HCT116 (cell line): Measurements from ENCODE around the gene TBPL1. TPM values are rescaled to one million over a fixed set of nuclear protein-coding genes. Genes with fewer than 3 reads are reported as not detected.

Experiments used
- ATAC-seq: fragments of 200-7000 bp; cut with Tn5 transposase; 2 replicates; pipeline ENCODE4 v1.9.1; 2020; ENCODE audit warnings: mild to moderate bottlenecking, moderate library complexity
- BruUV-seq: library from RNA; stranded (reverse); fragments of 400-500 nt; replicated peaks from 2 replicates; lab custom pipeline; 2021; lab: Mats Ljungman, UMichigan
- CTCF ChIA-PET: fragments of 300-600 bp; sonication (Branson Sonifier 250); formaldehyde crosslinking; loops from one replicate; lab custom pipeline; 2021; ENCODE audit warnings: antibody characterized with exemption; lab: Charles Lee
- POLR2A ChIA-PET: fragments of 300-600, 350-600 bp; sonication (Branson Sonifier 250); formaldehyde crosslinking; loops from one replicate; lab custom pipeline; 2021; ENCODE audit warnings: antibody characterized with exemption; lab: Charles Lee
- RAD21 ChIA-PET, 2 experiments: fragments of 300-600 bp; sonication (Branson Sonifier 250); formaldehyde crosslinking; loops; one replicate each; lab custom pipeline; 2023; ENCODE audit warnings: low total read pairs in 2 of 2; ENCODE audit not compliant: uncharacterized antibody in 2 of 2, unreplicated experiment in 2 of 2, low non-redundant PET in 1 of 2; lab: Charles Lee
- DNase-seq: peaks from one replicate; pipeline ENCODE4 v3.0.0-alpha.2; 2010; ENCODE audit warnings: low read depth, low spot score
- H2AFZ ChIP-seq: fragments of 200-600 bp; shearing (Covaris generic), sonication (generic); 2 replicates; pipeline ENCODE4 v1.6.1; 2017; ENCODE audit warnings: low read depth, mixed run types, mixed read lengths, antibody characterized with exemption, low read length; ENCODE audit not compliant: poor library complexity, severe bottlenecking
- H3K27ac ChIP-seq: 2 replicates; pipeline ENCODE4 v1.5.1; 2012; ENCODE audit warnings: low read depth, low read length
- H3K27me3 ChIP-seq: fragments of 200-600 bp; sonication (generic); 2 replicates; pipeline ENCODE4 v1.6.1; 2016; ENCODE audit warnings: mixed run types, low read length, mixed read lengths; ENCODE audit not compliant: insufficient read depth
- H3K36me3 ChIP-seq, 2 experiments: fragments of 200-500 bp in 1 of 2; fragments of 200-600 bp in 1 of 2; sonication (Bioruptor generic) in 1 of 2; sonication (generic) in 1 of 2; 2 replicates each; pipeline versions ENCODE4 v1.5.1 to v1.6.1; 2014 to 2016; ENCODE audit warnings: low read length in 2 of 2, inconsistent platforms in 1 of 2, mixed read lengths in 1 of 2, mixed run types in 1 of 2; ENCODE audit not compliant: insufficient read depth in 2 of 2, control insufficient read depth in 1 of 2
- H3K4me1 ChIP-seq, 2 experiments: fragments of 200-600 bp in 1 of 2; sonication (generic) in 1 of 2; 2 replicates each; pipeline versions ENCODE4 v1.5.1 to v1.6.1; 2012 to 2017; ENCODE audit warnings: low read length in 2 of 2, inconsistent platforms in 1 of 2, mild to moderate bottlenecking in 1 of 2, mixed read lengths in 1 of 2, mixed run types in 1 of 2, moderate library complexity in 1 of 2; ENCODE audit not compliant: insufficient read depth in 2 of 2, control insufficient read depth in 1 of 2
- H3K4me2 ChIP-seq: fragments of 200-600 bp; sonication (generic); 2 replicates; pipeline ENCODE4 v1.6.1; 2017; ENCODE audit warnings: mixed run types, low read length, mixed read lengths
- H3K4me3 ChIP-seq, 2 experiments: fragments of 200-600 bp in 1 of 2; sonication (generic) in 1 of 2; replicated peaks in 1 of 2; 2 replicates each; pipeline ENCODE4 v1.5.1; 2011 to 2016; ENCODE audit warnings: low read length in 2 of 2, control low read depth in 1 of 2, low read depth in 1 of 2, mild to moderate bottlenecking in 1 of 2, mixed read lengths in 1 of 2, mixed run types in 1 of 2
- H3K79me2 ChIP-seq: fragments of 200-600 bp; sonication (generic); 2 replicates; pipeline ENCODE4 v1.6.1; 2017; ENCODE audit warnings: mild to moderate bottlenecking, mixed run types, low read length, moderate library complexity, mixed read lengths; ENCODE audit not compliant: insufficient read depth
- H3K9ac ChIP-seq: fragments of 200-600 bp; sonication (generic); 2 replicates; pipeline ENCODE4 v1.6.1; 2016; ENCODE audit warnings: low read length, mixed read lengths
- H3K9me2 ChIP-seq: fragments of 200-600 bp; sonication (generic), shearing (Covaris generic); 2 replicates; pipeline ENCODE4 v1.6.1; 2017; ENCODE audit warnings: mixed run types, mild to moderate bottlenecking, moderate library complexity; ENCODE audit not compliant: insufficient read depth
- H3K9me3 ChIP-seq, 2 experiments: fragments of 200-500 bp in 1 of 2; fragments of 200-600 bp in 1 of 2; sonication (Bioruptor generic) in 1 of 2; sonication (generic) in 1 of 2; 2 replicates each; pipeline ENCODE4 v1.6.1; 2014 to 2017; ENCODE audit warnings: low read length in 2 of 2, mixed read lengths in 2 of 2, inconsistent platforms in 1 of 2, low read depth in 1 of 2, mild to moderate bottlenecking in 1 of 2, mixed run types in 1 of 2, moderate library complexity in 1 of 2; ENCODE audit not compliant: control insufficient read depth in 1 of 2, insufficient read depth in 1 of 2
- H4K20me1 ChIP-seq: fragments of 200-600 bp; sonication (generic), shearing (Covaris generic); 2 replicates; pipeline ENCODE4 v1.6.1; 2017; ENCODE audit warnings: mixed run types, mild to moderate bottlenecking, moderate library complexity; ENCODE audit not compliant: insufficient read depth
- CBX3 ChIP-seq: IDR thresholded peaks from 2 replicates; pipeline ENCODE4 v1.6.1; 2012; ENCODE audit warnings: low read depth
- FOSL1 ChIP-seq: IDR thresholded peaks from 2 replicates; pipeline ENCODE4 v1.6.1; 2012; ENCODE audit warnings: low read depth
- RAD21 ChIP-seq: IDR thresholded peaks from 2 replicates; pipeline ENCODE4 v1.6.1; 2012; ENCODE audit warnings: low read depth, mild to moderate bottlenecking
- REST ChIP-seq: IDR thresholded peaks from 2 replicates; pipeline ENCODE4 v1.6.1; 2012; ENCODE audit warnings: low read depth
- SIN3A ChIP-seq: IDR thresholded peaks from 2 replicates; pipeline ENCODE4 v1.6.1; 2012; ENCODE audit warnings: low read depth
- YY1 ChIP-seq: IDR thresholded peaks from 2 replicates; pipeline ENCODE4 v1.6.1; 2011; ENCODE audit warnings: low read length, low read depth, moderate library complexity, mild to moderate bottlenecking; ENCODE audit not compliant: insufficient replicate concordance; ENCODE audit errors: extremely low read depth
- ZNF274 ChIP-seq: fragments of 200-500 bp; sonication (Bioruptor generic); IDR thresholded peaks from 2 replicates; pipeline ENCODE4 v1.6.1; 2014; ENCODE audit warnings: mild to moderate bottlenecking, low read depth, low read length, inconsistent platforms
- intact Hi-C: fragments of 100-400 bp; cut with micrococcal nuclease; formaldehyde crosslinking; loops from 2 replicates; pipeline ENCODE4 v1.10.0; 2022
- total RNA-seq: library from RNA; stranded (reverse); gene quantifications from one replicate; pipeline ENCODE4 v1.2.1, GENCODE V29; 2021; ENCODE audit not compliant: unreplicated experiment

The TBPL1 gene
- total RNA-seq, 1 experiment from 2014 or later = 34.9 TPM

GRCh38 chr6:134031696-134032255, 78.8 kb downstream of the TBPL1 start:
- no peak for ATAC-seq
- H3K9me3 ChIP-seq = no peaks in the 10 kb centered on the region
- ChIA-PET RAD21 (no interaction called here), CTCF (no interaction called here), POLR2A (no interaction called here)
- no peak overlapping the region for H3K9ac ChIP-seq
- no peaks in the 10 kb centered on the region for H3K9me2 ChIP-seq
- no peaks in the 10 kb centered on the region for H3K79me2 ChIP-seq
- no peak for DNase-seq
- intact Hi-C loops = no loop called here
- H2AFZ ChIP-seq = no peak overlapping the region
- no peaks in the 10 kb centered on the region for H3K27me3 ChIP-seq
- H3K36me3 ChIP-seq = no peaks in the 10 kb centered on the region
- BruUV-seq = no TSS peak
- H3K4me1 ChIP-seq = peaks cover 23 to 33% of the 10 kb centered on the region in 2 experiments
- TF ChIP-seq SIN3A (no peak), REST (no peak), CBX3 (no peak)
- H3K4me2 ChIP-seq = no peak overlapping the region
- H4K20me1 ChIP-seq = no peaks in the 10 kb centered on the region
- no peak overlapping the region for H3K4me3 ChIP-seq
- no peak overlapping the region for H3K27ac ChIP-seq

GRCh38 chr6:134034478-134034877, 81.5 kb downstream of the TBPL1 start:
- Histone ChIP-seq H3K79me2 (no peaks in the 10 kb centered on the region), H4K20me1 (no peaks in the 10 kb centered on the region), H3K4me2 (peak overlapping the region; percentile 55), H2AFZ (no peak overlapping the region), H3K27me3 (no peaks in the 10 kb centered on the region), H3K9ac (peak overlapping the region; percentile 42; the same call in 1 of the 2 replicates), H3K9me3 (no peaks in the 10 kb centered on the region), H3K9me2 (no peaks in the 10 kb centered on the region), H3K4me1 (peaks cover 24 to 33% of the 10 kb centered on the region in 2 experiments), H3K4me3 (no peak overlapping the region), H3K27ac (no peak overlapping the region), H3K36me3 (no peaks in the 10 kb centered on the region)
- ATAC-seq (no peak), DNase-seq (no peak)
- POLR2A ChIA-PET = no interaction called here
- RAD21 ChIA-PET = no interaction called here
- intact Hi-C loops = no loop called here
- no TSS peak for BruUV-seq
- CTCF ChIA-PET = no interaction called here
- TF ChIP-seq FOSL1 = no peak
- TF ChIP-seq ZNF274 = no peak
- TF ChIP-seq RAD21 = no peak
- no peak for TF ChIP-seq YY1
